NCI-H2196 treated with DMSO at 0.1 percent for 48 hours (cell line): ENCODE results near the gene WDR1.

ENCODE experiments used
- DNase-seq: peaks from one replicate; lab custom pipeline; 2025; ENCODE audit not compliant: unreplicated experiment; lab: John Stamatoyannopoulos, UW

WDR1 gene, protein sequence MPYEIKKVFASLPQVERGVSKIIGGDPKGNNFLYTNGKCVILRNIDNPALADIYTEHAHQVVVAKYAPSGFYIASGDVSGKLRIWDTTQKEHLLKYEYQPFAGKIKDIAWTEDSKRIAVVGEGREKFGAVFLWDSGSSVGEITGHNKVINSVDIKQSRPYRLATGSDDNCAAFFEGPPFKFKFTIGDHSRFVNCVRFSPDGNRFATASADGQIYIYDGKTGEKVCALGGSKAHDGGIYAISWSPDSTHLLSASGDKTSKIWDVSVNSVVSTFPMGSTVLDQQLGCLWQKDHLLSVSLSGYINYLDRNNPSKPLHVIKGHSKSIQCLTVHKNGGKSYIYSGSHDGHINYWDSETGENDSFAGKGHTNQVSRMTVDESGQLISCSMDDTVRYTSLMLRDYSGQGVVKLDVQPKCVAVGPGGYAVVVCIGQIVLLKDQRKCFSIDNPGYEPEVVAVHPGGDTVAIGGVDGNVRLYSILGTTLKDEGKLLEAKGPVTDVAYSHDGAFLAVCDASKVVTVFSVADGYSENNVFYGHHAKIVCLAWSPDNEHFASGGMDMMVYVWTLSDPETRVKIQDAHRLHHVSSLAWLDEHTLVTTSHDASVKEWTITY

DNA sequence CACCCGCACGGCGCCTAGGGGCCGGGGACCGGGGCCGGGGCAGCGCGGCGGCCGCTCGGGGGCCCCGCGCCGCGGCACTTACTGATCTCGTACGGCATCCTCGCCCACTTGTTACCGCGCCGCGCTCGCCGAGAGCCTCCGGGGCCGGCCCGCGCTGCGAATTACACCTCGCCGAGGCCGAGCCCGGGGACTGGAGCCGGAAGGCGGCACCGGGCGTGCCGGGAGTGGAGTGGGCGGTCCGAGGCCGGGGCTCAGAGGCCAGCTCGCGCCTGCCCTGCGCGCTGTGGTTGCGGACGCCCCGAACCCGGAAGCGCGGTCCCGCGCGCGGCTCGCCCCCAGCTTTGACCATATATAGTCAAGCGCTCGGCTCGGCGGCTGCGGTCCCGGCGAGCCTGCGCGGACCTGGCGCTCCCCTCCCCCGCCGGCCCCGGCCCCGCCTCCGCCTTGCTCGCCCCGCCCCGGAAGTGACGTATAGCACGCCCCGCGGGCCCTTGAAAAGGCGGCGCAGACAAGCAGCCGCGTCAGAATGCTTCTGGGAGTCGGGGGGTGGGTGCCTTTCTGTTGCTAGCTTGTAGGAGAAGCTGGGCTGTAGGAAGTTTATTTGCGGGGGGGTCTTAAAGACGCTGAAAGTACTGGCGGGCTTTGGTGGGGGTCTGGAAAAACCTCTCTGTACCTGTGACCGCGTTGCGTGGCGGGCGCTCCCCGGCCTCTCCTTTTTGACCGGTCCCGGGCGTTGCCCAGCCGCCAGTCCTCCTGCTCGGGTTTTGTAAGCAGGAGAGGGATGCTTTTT, at the start of gene WDR1:
Gene WDR1, minus strand, starts transcription at position 231 of the 790 bp plus-strand sequence. Its CDS starts 133 bp downstream, at position 98.
- peak; percentile 91 for DNase-seq

DNA sequence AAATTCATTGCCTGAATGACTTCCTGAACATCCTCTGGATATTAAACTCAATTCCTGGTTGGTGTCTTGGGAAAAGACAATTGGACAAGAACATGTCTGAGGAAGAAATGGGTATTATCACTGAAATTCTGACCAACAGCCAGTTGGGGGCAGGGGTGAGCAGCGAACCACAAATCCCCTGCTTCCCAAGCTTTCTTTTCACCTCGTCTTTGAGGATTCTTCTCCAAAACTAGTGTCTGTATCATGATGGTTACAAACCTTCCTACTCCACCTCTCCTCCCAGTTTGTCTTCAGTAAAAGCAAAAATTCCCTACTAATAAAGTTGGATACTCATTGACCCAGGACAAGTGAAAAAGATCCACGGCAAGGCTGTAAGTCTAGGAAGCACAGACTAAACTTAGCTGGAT, 48.3 kb upstream of the WDR1 start:
- no peak for DNase-seq

DNA sequence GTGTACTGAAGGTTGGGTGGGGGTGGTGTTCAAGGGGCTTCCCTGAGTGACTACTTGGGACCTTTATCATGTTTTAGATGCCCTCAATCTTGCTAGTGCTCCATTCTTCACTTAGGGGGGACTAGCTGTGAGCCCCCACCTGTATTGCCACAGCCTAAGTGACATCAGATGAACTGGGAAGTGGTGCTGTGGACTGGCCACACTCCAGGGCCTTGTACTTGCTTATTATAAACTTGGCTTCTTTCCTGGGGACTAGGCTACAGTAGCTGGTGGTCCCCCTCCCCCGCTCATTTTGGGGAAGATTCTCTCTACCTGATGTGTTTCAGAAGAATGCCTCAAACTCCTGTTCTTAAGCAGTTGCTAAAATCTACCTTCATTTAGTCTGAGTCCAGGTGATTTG, 46.7 kb upstream of the WDR1 start:
- no peak for DNase-seq

DNA sequence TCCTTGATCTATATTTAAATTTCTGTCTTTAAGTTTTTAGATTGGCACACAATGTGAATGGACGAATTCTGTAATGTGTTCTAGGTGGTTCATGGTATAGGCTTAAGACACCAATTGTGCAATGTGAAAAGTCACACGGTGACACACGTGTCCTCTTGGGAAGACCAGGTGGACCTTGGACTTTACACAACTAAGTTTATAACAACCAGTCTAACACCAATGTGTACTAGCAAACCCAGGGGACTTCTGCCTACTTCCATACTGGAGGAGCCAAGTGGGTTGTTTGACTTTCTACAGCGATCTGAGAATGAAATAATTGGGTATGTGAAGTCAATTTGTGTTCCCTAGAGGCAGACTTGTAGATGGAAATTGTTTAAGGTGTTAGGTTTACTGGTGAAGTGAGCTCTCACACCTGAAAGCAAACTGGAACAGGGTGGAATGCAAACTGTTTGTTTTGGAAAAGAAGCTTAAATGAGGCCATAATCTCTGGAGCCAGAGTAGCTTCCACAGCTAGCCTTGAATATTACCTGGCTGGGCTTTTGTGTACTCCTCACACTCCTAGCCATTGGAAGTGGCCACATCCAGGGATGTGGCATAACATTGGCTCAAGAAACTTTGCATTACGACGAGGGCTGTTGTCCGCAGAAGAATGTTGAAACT, 45.9 kb upstream of the WDR1 start:
- DNase-seq, result no peak

DNA sequence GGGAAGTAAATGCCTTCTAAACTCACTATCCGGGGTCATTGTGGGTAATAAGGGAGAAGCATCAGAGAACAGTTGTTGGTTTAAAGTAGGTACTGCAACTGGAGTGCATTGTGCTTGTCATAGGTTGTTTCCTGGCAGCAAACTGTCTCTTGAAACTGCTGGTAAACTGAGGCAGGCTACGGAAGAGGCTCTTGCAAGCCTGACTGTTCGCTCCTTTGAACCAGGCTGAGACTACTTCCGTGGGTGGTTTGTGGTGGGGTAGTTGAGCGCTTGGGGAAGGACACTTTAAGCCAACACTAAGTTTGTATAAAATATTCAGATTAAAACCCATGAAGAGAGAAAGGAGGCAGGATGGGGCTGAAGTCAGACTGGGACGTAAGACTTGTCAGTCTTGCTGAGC, 45.2 kb upstream of the WDR1 start:
- no peak for DNase-seq

DNA sequence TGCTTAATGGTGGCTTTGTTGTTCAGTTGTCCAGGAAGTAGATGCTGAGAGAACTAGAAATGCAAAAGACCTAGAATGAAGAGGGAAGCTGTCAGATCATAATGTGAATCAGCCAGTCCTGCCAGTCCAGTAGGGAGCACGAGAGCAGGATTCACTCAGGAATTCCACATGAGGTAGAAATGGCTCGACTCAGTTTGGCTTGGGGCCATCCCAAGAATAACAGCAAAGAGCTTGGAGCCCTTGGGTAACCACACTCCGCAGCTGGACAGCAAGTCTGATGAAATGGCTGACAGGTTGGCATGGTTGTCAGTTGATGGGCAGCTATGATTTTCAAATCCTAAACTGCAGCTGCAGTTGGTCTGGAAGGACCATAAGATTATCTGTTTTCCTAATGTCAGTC, 44.5 kb upstream of the WDR1 start:
- no peak for DNase-seq

DNA sequence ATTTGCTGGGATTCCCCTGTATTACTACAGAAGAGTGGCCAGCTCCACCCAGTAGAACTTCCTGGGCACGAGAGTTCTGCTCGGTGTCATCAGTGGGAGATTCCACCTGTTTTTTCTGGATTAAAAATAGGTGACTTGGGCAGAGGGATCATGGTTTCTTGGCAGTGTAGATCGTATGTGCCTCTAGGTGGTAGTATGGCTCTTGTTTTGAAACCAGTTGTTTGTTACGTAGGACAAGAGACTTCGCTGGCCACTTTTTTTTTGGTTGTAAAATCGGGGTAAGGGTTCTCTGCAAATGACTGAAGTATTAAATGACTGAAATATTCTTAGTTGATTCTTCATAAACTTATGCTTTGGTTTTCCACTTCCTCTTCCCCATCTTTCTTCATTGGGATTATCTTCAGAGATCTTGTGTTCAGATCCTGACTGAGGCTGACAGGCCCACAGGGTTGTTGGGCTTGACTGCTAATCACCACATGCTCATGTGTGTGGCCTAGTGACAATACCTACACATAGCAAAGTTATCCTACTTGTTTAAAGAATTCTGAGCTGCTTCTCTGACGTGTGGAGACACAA, 43.8 kb upstream of the WDR1 start:
- no peak for DNase-seq

DNA sequence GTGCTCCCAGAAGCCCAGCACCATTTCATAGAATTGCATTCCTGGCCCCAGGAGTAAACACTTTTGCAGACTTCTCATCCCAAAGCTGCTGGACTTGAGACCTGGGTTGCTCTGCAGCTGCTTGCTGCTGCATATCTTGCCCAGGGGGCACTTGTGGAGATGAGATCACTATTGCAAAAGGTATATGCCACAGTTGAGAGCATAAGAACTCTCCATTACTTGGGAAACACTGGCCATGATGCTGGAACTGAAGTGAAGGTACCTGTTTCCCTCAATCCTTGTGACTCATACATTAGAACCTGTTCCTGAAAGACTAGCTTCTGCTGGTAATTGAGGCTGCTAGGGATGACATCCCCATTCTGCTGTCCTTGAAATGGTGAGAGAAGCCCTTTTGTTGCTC, 43.1 kb upstream of the WDR1 start:
- DNase-seq, result no peak

DNA sequence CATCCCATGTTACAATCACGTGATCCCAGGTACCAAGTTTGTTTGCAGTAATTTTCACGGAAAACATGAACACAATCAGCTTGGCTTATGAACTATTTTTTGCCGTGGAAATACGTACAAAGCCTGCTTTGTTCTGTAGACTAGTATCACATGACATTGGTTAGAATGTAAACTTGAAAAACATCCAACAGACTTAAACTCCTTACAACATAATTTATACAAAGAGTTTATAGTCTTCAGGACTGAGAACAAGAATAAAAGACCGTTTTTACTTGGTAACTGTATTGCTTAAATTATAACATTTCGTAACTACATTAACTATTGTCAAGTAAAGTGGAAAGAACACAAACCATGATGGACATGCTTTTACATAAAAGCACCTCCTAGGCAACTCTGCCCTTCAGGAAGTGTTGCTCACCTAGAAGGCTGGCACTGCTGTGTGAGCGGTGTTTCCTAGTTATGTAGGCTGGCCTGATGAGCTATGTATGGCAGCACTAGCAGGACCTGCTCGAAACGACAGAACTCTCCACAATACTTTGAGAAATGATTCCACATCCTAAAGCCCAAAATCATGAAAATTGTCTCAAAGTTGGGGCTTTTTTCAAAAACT, 41.8 kb upstream of the WDR1 start:
- DNase-seq, result no peak

DNA sequence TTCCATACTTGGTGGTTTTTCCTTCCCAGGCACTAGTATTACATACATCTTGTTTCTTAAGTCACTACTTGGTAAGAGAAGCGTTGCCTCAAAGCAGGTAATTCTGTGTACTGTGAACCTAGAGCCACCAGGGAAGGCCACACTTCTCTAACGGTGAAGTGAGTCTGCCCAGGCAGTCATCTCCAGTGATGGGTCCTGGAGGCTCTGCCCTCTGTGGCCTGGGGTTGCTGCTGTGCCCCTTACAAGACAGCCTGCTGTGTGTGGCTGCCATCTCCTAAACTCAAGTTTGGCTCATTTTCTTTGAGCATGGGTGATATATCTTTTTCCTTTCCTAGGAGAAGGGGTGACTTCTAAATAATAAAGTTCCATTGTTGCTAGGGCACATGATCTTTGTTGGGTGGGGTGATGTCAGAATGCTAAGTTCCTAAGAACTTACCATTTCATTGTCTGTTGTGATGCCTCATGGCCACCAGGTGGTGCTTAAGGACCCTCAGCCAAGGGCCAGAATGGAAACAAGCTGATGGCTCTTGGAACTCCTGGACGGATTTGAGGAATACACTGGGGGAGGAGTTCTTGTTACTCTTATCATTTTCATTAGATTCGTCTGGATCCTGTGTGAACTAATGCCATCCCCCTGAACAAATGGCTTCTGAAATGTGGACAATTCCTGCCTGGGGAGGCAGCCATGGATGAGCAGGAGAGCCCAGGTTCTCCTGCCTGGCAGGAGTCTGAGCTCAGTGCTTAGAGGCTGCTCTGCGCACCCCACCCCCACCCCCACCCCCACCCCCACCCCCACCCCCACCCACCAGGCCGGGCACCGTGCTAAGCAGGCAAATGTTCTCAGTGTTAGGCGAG, 41.1 kb upstream of the WDR1 start:
- DNase-seq, result peak; percentile 55

DNA sequence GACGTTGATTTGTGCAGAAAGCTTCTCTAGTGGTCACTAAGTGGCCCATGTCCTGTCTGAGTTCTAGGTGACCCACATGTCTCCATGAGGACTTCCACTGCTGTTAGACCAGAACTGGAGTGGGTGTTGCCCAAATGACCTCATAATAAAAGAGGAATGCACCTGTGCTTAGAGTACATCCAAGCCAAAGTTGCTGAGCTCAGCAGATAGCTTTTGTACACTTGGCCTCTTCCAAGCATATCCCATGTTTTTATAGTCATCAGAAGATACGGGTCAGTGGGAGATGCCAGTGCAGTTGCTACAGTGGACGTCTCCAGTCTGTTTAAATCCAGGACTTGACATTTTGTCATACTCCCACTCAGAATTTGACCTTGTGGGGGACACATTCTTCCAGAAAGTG, 37.6 kb upstream of the WDR1 start:
- no peak for DNase-seq

DNA sequence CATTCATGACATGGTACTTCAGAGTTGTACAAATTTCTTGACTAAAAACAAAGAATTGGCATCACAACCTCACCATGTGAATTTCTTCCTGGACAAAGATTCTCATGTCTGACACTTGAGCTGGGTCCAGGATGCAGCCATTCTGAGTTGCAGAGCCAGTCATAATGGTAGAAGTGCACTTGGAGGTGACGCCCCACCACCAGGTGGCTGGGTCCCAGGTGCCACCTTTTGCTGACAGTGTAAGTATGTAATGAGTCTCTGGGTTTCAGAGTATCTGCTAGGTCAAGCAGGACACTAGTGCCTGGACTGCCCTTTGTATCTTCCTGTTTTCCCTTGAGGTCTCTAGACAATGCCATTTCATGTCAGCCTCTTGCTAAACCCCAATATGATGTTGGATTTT, 36.6 kb upstream of the WDR1 start:
- DNase-seq, result no peak

DNA sequence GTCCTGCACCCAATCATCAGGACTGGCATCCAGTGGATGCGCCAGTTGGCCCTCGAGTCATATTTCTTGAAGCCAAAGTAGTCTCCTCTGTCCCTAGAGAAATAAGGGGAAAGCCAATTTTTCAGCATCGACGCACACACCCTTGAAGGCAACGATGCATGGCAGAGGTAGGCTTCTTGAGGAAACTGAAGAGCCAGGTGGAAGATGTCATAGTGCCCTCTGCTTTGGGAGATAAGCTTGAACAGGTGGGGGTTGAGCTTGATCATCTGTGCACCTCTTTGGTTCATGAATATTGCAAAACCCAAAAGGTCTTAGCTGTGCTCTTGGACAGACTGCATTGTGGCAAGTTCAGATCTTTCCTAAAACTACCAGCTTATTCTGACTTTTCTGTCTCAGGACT, 34.6 kb upstream of the WDR1 start:
- no peak for DNase-seq

DNA sequence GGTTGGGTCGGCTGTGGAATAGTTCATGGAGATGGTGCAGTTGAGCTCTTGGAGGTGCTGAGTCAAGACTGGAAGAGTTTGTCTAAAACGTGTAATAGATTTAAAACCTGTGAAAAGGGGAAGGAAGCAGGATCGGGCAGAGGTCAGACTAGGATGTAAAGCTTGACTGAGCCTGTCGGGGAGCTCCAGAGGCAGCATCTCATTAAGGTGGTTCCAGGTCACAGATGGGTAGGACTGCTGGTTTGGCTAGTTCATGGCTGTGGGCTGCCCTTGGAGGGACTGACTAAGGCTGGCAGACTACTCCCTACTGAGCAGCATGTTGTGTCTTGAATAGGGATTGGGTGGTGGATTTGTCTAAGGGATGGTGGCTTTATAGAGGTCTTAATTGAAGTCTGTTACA, 28.4 kb upstream of the WDR1 start:
- no peak for DNase-seq

DNA sequence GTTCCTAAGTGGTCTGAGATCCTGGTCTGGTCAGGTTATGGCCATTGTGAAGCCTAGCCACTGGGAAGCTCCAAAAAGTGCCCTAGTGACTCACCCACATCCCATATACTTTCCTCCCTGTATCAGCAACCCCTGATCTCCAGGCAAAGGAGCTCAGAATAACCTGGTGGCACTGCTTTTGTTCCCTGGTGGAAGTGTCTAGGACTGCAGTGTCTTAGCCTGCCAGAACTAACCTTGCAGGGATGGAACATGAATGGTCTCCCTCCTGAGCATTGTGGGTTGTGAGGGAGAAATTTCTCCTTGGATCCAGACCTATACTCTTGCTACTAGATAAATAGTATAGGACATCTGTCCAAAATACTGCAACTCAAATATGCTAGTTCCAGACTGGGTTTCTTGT, 27.9 kb upstream of the WDR1 start:
- DNase-seq, result no peak

DNA sequence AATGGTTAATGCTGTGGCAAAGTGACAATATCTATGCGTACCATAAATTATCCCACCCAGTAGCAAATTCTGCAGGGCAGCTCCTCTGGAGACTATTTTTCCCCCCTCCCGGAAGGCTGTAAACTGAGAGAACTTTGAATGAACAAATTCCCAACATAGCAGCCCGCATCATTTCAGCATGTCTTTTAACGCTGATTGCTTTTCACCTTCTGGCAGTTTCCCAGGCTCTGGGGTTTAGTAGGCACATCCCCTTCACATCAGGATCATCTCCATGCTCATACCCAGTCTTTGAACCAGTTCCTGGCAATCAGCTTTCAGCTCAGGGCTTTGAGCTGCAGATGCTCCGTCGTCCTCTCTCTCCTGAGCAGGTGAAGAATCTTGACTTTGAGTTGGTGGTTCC, 26.6 kb upstream of the WDR1 start:
- no peak for DNase-seq

DNA sequence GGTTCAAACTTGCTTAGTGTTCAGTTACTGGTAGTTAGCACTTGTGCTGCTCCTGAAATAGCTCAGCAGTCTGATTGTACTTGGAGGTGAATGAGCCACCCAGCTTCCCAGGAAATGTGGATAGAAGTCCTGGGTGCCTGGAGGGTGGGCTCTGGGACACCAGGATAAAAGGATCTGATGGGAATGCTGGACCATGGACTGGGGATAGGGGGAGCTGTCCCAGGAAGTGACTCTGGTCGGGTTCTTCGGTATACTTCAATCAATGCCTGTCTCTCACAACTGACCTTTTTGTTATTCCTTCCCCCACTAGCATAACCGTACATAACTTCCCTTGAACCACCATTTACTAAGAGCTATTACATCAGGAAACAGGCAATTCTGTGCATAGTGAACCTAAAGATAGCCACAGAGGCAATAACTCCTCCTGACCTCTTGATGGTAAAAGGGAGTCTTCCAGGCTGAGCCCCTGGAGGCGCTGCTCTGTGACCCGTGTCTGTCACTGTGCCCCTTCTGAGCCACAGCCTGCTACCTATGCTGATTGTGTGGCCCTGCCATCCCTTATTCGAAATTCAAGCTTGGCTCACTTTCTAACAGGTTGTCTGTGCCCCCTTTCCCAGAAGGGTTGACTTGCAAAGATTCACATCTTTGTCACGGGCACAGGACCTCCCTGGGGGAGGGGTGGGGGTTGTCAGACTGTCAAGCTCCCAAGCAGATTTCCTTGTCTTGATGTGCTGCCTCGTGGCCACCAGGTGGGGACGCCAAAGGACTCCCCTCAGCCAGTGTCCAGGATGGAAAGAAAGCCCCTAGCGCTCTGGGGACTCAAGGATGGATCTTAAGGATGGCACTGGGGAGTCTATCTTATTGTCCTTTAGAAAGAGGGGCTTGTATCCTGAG, 24.5 kb upstream of the WDR1 start:
- no peak for DNase-seq

DNA sequence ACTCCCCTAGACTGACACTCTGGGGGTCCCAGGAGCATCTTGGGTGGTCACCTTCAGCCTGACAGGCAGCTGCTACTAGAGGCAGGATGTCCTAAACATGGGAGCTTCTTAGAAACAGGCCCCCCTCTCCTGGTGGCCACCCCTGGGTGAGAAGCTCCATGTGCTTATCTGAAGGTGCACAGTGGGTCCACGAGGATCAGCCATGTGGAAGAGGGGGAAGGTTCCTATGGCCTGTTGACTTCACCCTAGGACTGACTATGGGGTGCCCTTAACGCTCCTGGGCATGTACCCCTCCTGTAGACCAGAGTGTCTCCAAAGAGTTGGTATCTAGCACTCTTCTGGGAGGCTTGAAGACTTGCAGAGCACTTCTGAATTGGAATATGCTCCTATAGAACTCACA, 22.9 kb upstream of the WDR1 start:
- no peak for DNase-seq

DNA sequence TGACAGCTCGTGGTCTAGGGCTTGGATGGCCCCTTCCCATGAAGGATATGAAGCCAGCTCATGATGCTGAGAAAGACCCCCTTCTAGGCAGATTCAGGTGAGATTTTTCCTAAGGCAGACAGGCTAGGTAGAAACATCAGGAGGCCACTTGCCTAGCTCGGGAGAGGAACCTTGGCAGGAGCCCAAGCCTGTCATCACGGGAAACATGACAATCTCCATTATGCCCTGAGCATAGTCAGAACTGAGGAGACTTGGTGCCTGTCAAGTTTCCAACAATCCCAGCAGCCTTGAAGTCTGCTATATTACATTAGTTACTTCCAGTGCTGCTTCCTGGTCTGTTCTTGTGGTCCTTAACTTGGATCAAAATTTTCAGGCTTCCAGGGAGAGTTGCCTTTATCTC, 18.7 kb upstream of the WDR1 start:
- DNase-seq, result no peak
